HG03571 (cell line): ENCODE results near the gene NPC1.
A peak's percentile ranks its signal among the peaks of the same experiment; 100 is the strongest.
"Not testable (repeated sequence)": the region's sequence is repeated elsewhere in the genome, so short reads cannot be mapped to it uniquely, and the experiment has no call there.

Experiments
- ATAC-seq: cut with Tn5 transposase; IDR thresholded peaks from one replicate; pipeline ENCODE4 v1.9.1; 2021; ENCODE audit not compliant: unreplicated experiment

The NPC1 gene

GRCh38 chr18:23494992-23495391 lies 91.3 kb downstream of the NPC1 start:
- no peak for ATAC-seq

DNA sequence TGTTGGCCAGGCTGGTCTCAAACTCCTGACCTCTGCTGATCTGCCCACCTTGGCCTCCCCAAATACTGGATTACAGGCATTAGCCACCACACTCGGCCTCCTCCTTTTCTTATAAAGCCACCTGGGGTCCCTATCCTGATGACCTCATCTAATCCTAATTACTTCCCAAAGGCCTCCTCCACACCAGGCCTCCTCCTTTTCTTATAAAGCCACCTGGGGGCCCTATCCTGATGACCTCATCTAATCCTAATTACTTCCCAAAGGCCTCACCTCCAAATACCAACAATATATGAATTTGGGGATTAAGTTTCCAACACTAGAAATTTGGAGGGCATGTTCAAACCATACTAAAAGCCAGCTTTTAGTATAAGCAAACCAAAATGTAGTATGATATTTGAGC lies 92.7 kb downstream of the NPC1 start:
- no peak for ATAC-seq

GRCh38 chr18:23489586-23489985 lies 96.7 kb downstream of the NPC1 start:
- not testable (repeated sequence) for ATAC-seq

DNA sequence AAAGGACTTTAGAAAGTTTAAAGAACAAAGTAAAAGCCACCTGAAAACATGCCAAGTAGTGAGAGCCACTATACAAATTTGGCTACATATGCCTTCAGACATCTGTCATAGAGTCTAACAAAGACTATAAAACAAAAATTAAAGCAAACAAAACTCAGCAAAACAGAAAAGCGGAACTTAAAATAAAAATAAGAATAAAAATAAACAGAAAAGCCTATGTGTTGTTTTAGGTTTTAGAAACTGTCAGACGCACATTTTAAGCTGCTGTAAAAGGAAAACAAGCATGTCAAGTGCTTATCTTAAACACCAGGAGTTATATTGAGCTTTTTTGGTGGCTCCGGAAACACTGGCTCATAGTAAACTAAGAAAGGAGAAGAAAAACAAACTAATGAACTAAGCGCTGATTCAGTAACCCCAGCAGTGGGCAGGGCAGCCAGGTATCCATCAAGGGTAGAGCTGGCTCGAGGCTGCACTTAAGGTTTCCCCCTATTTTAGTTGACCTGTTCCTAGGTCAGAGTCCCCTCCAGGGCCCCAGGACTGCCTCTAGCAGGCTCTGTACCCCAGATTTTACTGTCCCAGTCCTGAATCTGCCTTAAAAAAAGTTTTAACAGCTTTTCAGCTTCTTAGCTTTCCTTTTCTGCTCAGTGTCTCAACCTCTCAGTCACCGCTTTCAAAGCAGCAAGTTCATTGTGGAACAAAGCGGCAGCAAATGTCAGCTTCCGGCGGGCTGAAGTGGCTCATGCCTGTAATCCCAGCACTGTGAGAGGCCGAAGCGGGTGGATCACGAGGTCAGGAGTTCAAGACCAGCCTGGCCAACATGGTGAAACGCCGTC lies 98.4 kb downstream of the NPC1 start:
- ATAC-seq, result peak; percentile 64

DNA sequence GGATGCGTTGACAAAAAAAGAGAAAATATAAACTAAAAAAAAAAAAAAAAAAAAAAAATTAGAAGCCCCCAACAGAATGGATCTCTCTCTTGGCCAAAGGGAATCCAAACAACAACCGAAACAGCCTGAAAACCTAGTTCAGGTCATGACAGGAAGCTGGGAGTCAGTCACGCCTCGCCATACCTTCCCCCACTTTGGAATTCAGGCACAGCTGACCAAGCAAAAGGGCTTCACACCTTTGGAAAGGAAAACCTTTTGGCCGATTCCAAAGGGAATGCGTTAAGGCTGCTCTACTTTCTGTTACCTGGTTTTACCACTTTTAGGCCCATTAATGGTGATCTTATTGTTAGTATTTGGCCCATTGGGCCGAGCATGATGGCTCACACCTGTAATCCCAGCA lies 100.9 kb downstream of the NPC1 start:
- no peak for ATAC-seq

- ATAC-seq, result no peak
These were observed 101.6 kb downstream of the NPC1 start for GRCh38 chr18:23484561-23485182.
